GM18507 (cell line): ENCODE data around the gene POU3F3.

Experiments
- DNase-seq: peaks from one replicate; pipeline ENCODE4 v3.0.0; 2011; ENCODE audit warnings: low read depth; ENCODE audit not compliant: insufficient read length; ENCODE audit errors: extremely low spot score
- FAIRE-seq: peaks from 2 replicates; lab custom pipeline; 2011; peaks lifted over from hg19 to GRCh38; lab: Jason Lieb, UNC

The POU3F3 gene

DNA sequence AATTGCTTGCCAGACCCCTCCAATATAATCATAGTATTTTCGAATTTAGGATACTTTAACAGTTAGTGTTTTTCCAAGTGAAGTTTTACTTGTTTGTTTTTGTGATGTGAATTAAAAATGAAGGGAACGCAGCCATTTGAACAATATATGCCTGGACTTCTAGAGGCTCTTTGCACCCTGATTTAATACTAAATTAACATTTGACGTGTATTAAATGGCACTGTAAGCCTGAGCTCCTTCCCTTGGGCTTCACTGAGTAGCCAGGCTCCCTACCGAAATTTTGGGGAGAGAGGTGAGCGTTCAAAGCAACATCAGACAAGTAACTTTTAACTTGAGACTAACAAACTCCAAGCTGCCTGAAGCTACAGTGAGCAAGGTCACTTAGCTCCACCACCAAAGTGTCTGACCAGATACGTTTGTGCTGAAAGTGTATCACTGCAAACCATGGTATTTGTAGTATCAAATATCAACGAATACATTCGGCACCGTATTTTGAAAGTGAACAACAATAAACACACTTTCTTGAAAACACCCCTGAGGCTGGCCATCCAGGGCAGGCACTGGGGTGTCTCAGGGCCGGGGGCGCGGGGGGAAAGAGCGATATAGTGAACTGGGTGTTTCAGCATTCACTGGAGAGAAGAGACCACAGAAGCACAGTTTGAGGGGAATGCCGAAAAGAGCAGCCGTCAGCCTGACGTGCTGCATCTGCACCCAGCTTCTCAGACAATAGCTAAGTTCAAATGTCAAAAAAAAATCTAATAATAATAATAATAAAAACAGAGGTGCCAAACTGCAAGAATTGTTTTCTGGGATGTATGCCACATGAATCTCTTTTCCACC is 7.7 kb upstream of the POU3F3 start:
- FAIRE-seq (no peak), DNase-seq (no peak)

DNA sequence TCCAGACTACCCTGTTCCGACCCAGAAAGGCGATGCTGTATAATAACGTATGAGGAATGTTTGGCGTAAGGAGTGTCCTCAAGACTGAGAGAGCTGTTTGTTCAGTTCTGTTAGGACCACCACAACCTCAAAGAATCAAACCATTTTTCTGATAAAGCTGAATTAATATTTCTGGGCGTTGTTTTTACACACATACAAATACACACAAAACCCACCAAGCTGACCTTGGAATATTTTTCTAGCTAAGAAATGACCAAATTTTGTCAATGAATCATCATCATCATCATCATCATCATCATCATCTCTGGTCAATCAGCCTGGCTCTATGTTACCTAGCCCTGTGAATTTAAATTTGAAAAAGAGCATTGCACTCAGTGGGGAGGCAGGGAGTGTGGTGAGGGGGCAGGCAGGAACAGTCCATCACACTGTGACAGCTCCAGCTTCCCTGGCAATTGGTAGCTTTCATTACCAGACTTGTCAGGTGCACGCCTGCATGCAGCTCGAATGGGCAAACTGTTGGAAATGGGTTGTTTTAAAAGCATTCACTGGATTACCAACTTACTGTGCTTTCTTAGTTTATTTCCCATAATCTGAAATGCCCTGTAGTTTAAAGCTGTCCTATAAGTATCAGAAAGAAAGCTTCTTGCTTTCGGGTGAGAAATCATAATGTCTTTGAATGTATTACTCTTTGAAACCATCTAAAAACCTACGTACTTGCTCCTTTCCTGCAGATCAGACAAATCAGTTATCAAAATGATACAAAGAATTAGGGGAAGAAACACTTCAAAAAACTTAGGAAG is 6.9 kb upstream of the POU3F3 start:
- FAIRE-seq (no peak), DNase-seq (no peak)

DNA sequence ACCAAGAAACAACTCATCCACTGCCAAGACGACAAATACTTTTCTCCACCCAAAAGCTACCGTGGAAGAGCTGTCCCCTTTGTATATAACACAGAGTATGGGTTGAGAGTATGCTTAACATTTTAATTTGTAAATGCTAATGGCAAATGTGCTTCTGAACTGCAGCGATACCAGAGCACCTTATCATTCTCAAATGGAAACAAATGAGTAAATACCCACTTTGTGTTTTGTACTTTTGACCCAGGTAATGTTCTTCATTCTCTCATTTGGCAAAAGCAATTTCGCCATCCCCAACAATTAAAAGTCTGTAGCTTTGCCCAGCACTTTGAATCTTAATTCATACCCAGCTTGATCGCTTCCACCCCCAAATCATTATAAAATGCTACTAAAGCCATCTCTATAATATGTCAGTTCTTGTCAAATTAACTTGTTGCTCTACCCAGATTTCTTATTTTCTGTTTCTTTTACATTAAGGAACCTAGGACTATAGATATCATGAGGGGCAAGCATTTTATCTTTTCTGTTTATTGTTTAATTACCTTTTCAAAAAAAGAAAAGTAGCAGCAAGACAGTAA is 6.2 kb upstream of the POU3F3 start:
- FAIRE-seq (no peak), DNase-seq (no peak)

DNA sequence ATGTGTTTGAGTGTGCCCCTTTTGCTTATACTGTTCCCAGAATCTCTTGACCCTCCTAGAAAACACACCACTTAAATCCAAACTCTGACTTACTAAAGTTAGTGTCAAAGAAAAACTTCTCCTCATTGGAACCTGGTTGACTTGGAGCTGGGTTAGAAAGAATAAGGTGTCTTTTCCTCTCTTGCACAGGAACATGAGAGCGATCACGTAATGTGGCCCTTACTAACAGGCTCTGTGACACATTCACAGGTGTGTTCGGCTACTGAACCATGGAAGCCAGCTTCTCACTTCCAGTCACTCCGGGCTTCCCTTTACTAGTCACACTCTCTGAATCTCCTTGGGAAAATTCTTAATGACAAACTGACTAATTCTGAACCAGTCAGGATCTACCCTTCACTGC is 5.4 kb upstream of the POU3F3 start:
- no peak for DNase-seq
- FAIRE-seq, result no peak

DNA sequence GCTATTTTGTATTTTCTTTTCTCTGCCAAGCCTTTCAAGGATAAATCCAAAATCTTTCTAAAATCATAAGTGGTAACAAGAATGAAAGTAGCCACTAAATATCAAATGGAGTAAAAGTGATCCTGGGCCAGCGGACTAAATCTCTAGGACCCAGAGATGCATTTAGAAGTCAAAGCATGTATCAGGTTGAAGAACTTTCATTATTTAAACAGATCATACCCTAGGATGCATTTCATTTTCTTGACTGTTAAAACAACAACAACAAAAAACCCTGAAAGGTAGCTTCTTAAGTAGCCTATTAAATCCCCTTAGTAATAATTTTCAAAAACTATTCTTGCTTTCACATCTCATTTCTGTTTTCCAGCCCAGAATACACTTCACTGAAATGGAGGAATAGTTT is 4.8 kb upstream of the POU3F3 start:
- FAIRE-seq (no peak), DNase-seq (no peak)

DNA sequence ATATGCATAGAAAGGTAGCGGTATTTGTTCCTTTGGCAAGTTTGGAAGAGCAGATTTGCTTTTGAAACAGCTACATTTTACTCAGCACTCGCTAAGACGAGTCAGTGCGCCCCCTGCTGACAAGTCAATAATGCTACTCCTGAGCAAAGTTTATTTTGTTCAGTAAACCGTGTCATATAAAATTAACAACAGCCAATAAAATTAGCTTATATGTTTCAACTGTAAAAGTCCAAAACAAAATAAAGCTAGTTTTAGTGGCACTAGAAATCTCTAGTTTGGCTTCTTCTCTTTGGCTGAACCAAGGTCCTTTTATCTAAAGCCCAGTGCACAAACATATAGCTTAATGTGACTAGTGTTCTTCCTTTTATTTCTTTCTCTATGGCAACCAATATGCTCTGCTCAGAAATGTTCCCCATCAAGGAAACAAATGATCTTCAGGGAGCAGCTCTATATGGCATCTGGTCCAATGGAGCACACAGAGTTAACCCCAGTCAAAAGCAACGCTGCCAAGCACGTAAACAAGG is 4.2 kb upstream of the POU3F3 start:
- DNase-seq, result no peak
- peak; percentile 67 for FAIRE-seq

DNA sequence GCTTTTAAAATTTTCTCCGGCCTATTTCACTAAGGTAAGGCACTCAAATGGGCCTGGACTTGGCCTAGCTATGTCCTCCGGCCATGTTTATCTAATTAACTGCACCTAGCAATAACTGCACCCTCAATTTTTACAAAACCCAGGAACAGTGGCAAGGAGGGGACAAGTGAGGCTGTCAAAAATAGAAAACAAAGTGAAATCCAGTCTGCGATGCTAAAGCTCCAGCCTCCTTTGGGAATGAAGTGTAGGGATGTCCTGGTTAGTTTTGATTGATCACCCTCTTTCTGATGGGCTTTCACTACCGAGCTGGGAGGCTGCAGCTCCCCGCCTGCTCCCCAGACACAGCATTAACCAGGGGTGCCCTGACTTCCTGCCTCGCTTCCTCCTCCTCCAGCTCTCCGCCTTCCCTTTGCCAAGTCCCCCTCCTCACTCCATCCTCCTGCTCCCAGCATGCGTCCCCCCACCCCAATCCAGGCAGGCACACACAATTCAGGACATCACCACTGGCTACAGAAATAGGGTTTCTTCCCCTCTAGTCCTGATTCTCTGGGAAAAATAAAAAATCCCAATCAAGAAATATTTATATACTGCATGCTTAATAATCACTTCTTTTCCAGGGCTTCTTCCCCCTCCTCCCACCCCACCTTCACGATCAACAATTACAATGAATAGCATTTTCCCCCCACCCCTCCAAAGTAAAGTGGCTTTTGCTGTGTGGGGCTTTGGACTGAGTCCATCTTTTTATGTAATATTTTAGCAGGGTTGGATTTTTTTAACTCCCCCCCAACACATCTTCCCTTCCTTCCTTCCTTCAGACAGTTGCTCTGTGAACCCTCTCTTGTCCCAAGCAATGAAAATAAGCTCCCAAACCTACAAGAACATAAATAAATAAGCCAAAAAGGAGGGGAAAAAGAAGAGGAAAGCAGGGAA is 3.3 kb upstream of the POU3F3 start:
- FAIRE-seq (no peak), DNase-seq (no peak)

DNA sequence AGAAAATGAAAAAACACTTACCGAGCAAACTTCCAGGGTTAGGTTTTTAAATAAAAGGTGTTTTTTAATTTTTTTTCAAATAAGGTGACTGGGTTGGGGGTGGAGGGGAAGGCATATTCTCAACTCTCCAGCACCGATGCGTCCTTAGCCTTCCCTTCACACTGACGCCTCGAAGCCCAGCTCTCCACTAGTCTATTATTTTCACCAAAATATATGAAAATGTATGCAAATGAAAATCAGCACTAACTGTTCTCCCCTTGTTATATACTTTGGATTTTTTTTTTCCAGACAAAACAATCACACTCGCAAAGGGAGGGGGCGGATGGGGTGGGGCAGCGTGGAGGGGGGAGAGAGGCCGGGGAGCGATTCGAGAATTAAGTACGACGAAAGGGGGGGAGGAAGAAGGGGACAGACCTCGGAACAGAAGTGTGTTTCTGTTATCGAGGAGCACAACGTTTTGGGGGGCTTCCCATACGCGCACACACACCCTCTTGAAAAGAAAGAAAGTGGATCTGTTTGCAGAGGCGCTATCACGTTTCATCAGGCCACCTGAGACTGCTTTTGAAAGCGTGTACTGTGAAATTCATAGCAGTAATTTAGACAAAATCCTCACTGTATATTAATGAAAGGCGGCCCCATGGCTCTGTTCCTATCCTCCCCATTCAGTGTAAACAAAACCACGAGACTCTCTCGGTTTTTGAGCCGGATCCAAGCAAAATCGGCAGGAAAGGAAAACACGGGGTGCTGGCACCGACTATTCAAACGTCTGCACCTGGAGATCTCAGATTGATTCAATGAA is 2.4 kb upstream of the POU3F3 start:
- FAIRE-seq (no peak), DNase-seq (no peak)

DNA sequence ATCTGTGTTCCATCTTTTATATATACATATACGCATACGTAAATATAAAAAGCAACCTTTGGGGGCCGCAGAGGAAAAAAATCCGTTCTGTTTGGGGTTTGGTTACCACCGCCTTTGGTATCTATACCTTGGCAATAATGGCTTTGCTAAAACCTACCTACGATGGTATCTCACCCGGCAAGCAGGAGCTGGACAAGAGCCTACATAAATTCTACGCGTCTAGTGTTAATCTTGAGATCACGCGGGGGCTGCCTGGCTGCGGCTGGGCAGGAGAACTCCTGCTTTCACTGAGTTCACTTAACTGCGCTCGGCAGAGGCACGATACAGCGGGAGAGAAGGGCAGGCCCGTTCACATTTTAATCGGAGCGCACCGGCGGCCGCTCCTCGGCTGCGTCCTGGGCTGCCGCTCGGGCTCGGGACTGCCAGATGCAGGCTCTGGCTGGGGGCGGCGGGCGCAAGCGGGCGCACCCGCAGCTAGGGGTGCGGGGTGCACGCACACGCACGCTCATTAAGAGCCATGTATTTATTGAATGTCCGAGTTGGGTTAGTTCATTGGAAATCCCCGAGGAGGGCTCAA is 1.7 kb upstream of the POU3F3 start:
- DNase-seq (no peak), FAIRE-seq (no peak)

DNA sequence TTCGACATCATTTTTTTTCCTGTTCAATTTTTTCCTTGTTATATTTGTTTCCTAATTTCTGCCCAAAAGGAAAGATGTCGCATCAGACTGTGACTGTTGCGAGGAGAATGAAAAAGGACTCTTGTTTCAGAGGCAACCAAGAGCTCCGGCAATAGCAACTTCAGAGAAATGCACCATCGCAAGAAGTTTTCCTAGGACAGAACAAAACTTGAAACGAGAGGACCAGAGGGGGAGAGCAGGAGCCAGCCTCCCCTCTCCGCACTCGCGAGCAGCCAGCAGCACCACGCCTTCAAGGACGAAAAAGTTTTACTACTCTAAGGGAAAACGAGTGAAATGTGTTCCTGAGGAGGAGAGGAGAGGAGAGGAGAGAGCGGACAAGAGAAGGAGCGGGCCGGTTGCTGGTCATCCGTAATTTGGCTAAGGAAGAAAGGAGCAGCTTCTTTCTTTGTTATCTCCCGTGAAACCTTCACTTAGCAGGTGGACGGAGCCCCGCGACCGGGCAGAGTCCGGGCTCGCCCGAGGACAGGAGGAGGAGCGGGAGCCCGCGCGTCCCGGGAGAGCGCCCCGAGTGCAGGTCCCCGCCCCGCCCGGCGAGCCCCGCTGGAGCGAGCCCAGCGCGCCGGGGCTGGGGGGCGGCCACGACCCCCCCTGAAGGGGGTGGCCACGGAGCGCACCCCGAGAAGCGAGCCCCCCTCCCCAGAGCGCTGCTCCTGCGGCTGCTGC is 744 bp downstream of the POU3F3 start:
- DNase-seq, result no peak
- no peak for FAIRE-seq

DNA sequence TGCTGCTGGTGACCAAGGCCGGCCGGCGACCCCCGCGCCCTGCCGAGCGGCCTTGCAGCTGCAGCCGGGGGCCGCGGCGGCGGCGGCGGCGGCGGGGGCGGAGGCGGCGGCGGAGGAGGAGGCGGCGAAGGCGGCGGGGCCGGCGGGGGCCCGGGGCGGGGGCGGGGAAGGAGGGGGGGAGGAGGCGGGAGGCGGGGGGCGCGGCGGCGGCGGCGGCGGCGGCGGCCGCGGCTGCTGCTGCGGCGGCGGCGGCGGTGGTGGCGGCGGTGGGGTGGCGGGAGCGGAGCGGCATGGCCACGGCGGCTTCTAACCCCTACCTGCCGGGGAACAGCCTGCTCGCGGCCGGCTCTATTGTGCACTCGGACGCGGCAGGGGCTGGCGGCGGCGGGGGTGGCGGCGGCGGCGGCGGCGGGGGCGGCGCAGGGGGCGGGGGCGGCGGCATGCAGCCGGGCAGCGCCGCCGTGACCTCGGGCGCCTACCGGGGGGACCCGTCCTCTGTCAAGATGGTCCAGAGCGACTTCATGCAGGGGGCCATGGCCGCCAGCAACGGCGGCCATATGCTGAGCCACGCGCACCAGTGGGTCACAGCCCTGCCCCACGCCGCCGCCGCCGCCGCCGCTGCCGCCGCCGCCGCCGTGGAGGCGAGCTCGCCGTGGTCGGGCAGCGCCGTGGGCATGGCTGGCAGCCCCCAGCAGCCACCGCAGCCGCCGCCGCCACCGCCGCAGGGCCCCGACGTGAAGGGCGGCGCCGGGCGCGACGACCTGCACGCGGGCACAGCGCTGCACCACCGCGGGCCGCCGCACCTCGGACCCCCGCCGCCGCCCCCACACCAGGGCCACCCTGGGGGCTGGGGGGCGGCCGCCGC is 1.5 kb downstream of the POU3F3 start:
- no peak for FAIRE-seq
- no peak for DNase-seq

DNA sequence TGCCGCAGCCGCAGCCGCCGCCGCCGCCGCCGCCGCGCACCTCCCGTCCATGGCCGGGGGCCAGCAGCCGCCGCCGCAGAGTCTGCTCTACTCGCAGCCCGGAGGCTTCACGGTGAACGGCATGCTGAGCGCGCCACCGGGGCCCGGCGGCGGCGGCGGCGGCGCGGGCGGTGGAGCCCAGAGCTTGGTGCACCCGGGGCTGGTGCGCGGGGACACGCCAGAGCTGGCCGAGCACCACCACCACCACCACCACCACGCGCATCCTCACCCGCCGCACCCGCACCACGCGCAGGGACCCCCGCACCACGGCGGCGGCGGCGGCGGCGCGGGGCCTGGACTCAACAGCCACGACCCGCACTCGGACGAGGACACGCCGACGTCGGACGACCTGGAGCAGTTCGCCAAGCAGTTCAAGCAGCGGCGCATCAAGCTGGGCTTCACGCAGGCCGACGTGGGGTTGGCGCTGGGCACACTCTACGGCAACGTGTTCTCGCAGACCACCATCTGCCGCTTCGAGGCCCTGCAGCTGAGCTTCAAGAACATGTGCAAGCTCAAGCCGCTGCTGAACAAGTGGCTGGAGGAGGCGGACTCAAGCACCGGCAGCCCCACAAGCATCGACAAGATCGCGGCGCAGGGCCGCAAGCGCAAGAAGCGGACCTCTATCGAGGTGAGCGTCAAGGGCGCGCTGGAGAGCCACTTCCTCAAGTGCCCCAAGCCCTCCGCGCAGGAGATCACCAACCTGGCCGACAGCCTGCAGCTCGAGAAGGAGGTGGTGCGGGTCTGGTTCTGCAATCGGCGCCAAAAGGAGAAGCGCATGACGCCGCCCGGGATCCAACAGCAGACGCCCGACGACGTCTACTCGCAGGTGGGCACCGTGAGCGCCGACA is 2.4 kb downstream of the POU3F3 start:
- FAIRE-seq (no peak), DNase-seq (no peak)

DNA sequence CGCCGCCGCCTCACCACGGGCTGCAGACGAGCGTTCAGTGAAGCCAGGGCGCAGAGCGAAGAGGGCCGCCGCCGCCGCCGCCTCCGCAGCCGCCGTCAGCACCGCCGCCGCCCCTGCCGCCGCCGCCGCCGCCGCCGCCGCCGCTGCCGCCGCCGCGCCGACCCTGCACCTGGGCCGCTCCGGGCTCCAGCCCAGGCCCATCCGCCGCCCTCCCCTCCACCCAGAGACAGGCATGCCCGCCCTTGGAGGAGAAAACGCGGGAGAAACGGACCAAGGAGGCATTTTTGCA is 3.0 kb downstream of the POU3F3 start:
- DNase-seq (no peak), FAIRE-seq (no peak)

DNA sequence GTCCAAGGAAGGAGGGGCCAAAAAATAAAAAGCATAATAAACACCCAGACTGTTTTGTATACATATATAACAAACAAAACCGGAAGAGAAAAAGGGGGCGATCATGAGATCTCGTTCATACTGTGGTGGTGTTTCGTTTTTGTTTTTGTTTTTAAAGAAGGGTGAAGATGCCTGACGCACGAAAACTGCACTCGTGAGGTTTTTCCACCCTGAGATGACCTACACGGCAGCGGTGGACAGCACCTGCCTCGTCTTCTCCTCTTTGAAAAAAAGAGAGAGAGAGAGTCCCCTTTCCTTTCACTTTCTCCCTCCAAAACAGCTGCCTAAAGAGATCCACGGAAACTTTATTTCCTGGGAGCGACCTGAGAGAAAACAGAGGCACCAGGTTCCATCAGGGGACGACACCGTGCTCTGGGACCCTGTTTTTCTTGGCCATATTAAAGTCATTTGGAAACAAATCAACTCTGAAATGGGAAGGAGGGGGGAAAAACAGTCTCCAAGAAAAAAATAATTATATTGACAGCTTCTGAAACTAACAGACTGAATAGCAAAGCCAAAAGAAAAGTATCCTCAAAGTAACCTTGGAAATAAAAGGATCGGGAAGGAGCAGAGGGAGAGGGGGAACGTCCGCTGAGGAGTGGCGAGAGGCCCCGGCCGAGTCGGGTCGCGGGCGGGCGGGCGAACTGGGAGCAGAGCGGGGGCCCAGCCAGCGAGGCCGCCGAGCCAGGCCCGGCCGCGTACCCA is 3.5 kb downstream of the POU3F3 start:
- DNase-seq, result no peak
- FAIRE-seq, result peak; percentile 59
